HG02588 (cell line): ENCODE data around the gene CXorf66.
"Not testable (repeated sequence)": the region's sequence is repeated elsewhere in the genome, so short reads cannot be mapped to it uniquely, and the experiment has no call there.

Experiments
- ATAC-seq: cut with Tn5 transposase; IDR thresholded peaks from one replicate; pipeline ENCODE4 v1.9.1; 2021; ENCODE audit warnings: mild to moderate bottlenecking, moderate library complexity; ENCODE audit not compliant: unreplicated experiment

Gene CXorf66

GRCh38 chrX:139930401-139930800 is 34.9 kb downstream of the CXorf66 start:
- ATAC-seq: no peak

GRCh38 chrX:139929876-139930275 is 35.4 kb downstream of the CXorf66 start:
- no peak for ATAC-seq

GRCh38 chrX:139924696-139925095 is 40.6 kb downstream of the CXorf66 start:
- no peak for ATAC-seq

- ATAC-seq: no peak
Measured at GRCh38 chrX:139924069-139924695, 41.1 kb downstream of the CXorf66 start.

- not testable (repeated sequence) for ATAC-seq
Measured at GRCh38 chrX:139921142-139921541, 44.2 kb downstream of the CXorf66 start.

- ATAC-seq: no peak
Measured at GRCh38 chrX:139920316-139920715, 45.0 kb downstream of the CXorf66 start.

GRCh38 chrX:139914421-139914820 is 50.9 kb downstream of the CXorf66 start:
- no peak for ATAC-seq

GRCh38 chrX:139909712-139910111 is 55.6 kb downstream of the CXorf66 start:
- ATAC-seq: no peak

- ATAC-seq: no peak
Measured at GRCh38 chrX:139907078-139907477, 58.2 kb downstream of the CXorf66 start.

- no peak for ATAC-seq
Measured at GRCh38 chrX:139905743-139906142, 59.6 kb downstream of the CXorf66 start.
